Subcutaneous abdominal adipose tissue (tissue), 5 donors: ENCODE measurements around the gene DNASE1L1.
A peak's percentile ranks its signal among the peaks of the same experiment; 100 is the strongest.
"Not testable (repeated sequence)": the region's sequence is repeated elsewhere in the genome, so short reads cannot be mapped to it uniquely, and the experiment has no call there.

ENCODE experiments used
- H3K27ac ChIP-seq: one replicate; pipeline ENCODE4 v1.7.0; 2013; ENCODE audit warnings: low read depth, mild to moderate bottlenecking, inconsistent platforms, low read length, moderate library complexity
- H3K27me3 ChIP-seq, 5 donors: one replicate each; pipeline ENCODE4 v1.7.0; 2013; ENCODE audit warnings: low read length in 5 of 5, inconsistent platforms in 1 of 5; ENCODE audit not compliant: control insufficient read depth in 5 of 5, insufficient read depth in 4 of 5
- H3K36me3 ChIP-seq, 5 donors: one replicate each; pipeline ENCODE4 v1.7.0; 2013; ENCODE audit warnings: low read length in 5 of 5; ENCODE audit not compliant: control insufficient read depth in 5 of 5, insufficient read depth in 5 of 5
- H3K4me1 ChIP-seq, 5 donors: one replicate each; pipeline ENCODE4 v1.7.0; 2013; ENCODE audit warnings: low read length in 5 of 5, mild to moderate bottlenecking in 3 of 5, moderate library complexity in 1 of 5; ENCODE audit not compliant: control insufficient read depth in 5 of 5, insufficient read depth in 5 of 5
- H3K4me3 ChIP-seq, 5 donors: one replicate each; pipeline ENCODE4 v1.7.0; 2013; ENCODE audit warnings: low read length in 5 of 5, low read depth in 1 of 5
- H3K9ac ChIP-seq, 5 donors: one replicate each; pipeline ENCODE4 v1.7.0; 2013; ENCODE audit warnings: low read length in 5 of 5, mild to moderate bottlenecking in 4 of 5, moderate library complexity in 3 of 5
- H3K9me3 ChIP-seq, 5 donors: one replicate each; pipeline ENCODE4 v1.7.0; 2013; ENCODE audit warnings: low read length in 5 of 5; ENCODE audit not compliant: control insufficient read depth in 5 of 5
- donor health status: healthy.
- donor health status: healthy.
- donor health status: healthy.
- donor health status: healthy.
- donor health status: healthy.

DNASE1L1 gene

GRCh38 chrX:154411981-154412340 lies 2.9 kb upstream of the DNASE1L1 start:
- peak overlapping the region; percentile 60 for H3K27ac ChIP-seq
- H3K9me3 ChIP-seq: no peaks in the 10 kb centered on the region
- H3K4me1 ChIP-seq: peaks cover 3 to 25% (median 18%) of the 10 kb centered on the region in 5 donors
- H3K36me3 ChIP-seq: peaks cover 0 to 17% (median 4%) of the 10 kb centered on the region in 5 donors
- H3K27me3 ChIP-seq: peaks cover 0 to 18% (median 5%) of the 10 kb centered on the region in 5 donors
- H3K4me3 ChIP-seq: peak overlapping the region; percentile 32 to 74 (median 64)
- peak overlapping the region in 4 of 5 donors; percentile 48 to 70 (median 62) for H3K9ac ChIP-seq

DNA sequence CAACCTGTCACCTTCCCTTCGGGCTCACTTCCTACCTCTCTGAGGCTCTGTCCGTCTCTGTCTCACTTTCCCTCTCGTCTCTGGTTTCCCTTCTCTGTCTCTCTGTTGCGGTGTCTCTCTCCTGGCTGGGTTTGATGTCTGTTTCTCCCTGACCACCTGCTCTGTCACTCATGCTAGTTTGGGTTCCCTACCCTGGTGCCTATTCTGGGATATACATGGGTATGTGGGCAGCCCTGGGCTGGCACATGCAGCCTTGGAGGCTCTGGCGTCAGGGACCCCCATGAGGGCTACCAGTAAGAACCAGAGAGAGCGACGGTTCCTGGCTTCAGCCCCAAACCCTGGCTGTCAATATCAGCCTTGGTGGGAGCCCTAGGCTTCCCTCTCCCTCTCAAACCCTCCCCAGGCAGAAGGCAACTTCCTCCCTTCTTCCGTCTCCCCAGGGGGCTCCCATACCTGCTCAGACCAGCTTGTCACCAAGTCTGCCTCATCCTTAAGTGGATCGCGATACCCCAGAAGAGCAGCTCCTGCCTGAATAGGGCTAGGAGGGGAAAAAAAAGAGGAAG lies 314 bp downstream of the DNASE1L1 start:
- H3K27ac ChIP-seq: peak overlapping the region; percentile 65
- H3K36me3 ChIP-seq: peaks cover 0 to 14% (median 3%) of the 10 kb centered on the region in 5 donors
- H3K27me3 ChIP-seq: peaks cover 0 to 18% (median 4%) of the 10 kb centered on the region in 5 donors
- peaks cover 3 to 25% (median 18%) of the 10 kb centered on the region in 5 donors for H3K4me1 ChIP-seq
- peak overlapping the region; percentile 22 to 81 (median 49) for H3K9ac ChIP-seq
- H3K4me3 ChIP-seq: peak overlapping the region; percentile 33 to 63 (median 53)
- no peaks in the 10 kb centered on the region for H3K9me3 ChIP-seq

GRCh38 chrX:154404625-154405192 lies 4.3 kb downstream of the DNASE1L1 start:
- Histone ChIP-seq H3K4me1 (peaks cover 6 to 17% (median 11%) of the 10 kb centered on the region in 5 donors), H3K9me3 (no peaks in the 10 kb centered on the region), H3K27me3 (peaks cover 0 to 18% (median 4%) of the 10 kb centered on the region in 5 donors), H3K9ac (no peak overlapping the region), H3K36me3 (peaks cover 0 to 38% (median 20%) of the 10 kb centered on the region in 5 donors), H3K4me3 (no peak overlapping the region), H3K27ac (no peak overlapping the region)

GRCh38 chrX:154403858-154404257 lies 5.2 kb downstream of the DNASE1L1 start:
- Histone ChIP-seq H3K9ac (no peak overlapping the region), H3K36me3 (peaks cover 0 to 46% (median 28%) of the 10 kb centered on the region in 5 donors), H3K27me3 (peaks cover 0 to 13% (median 4%) of the 10 kb centered on the region in 5 donors), H3K27ac (no peak overlapping the region), H3K9me3 (no peaks in the 10 kb centered on the region), H3K4me3 (no peak overlapping the region), H3K4me1 (peaks cover 5 to 22% (median 16%) of the 10 kb centered on the region in 5 donors)

DNA sequence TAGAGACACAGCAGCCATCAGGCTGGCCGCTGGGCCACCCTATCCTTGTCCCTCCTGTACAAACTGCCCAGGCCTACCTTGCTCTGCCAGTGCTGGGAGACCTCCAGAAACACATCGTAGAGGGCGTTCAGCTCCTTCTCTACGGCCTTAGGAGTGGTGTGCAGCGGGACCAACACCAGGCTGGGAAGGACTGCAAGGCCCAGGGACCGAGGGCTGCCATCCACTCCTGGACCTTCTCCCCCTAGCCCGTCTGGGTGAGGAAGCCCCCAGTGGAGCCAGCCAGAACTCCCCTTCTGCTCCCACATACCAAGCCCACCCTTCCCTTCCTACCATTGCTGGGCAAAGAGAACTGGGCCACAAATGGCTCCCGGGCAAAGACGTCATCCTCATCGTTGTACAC lies 5.9 kb downstream of the DNASE1L1 start:
- no peak overlapping the region for H3K9ac ChIP-seq
- no peak overlapping the region for H3K27ac ChIP-seq
- no peak overlapping the region for H3K4me3 ChIP-seq
- peaks cover 0 to 6% (median 5%) of the 10 kb centered on the region in 5 donors for H3K9me3 ChIP-seq
- H3K36me3 ChIP-seq: peaks cover 0 to 46% (median 28%) of the 10 kb centered on the region in 5 donors
- H3K4me1 ChIP-seq: peaks cover 6 to 16% (median 15%) of the 10 kb centered on the region in 5 donors
- H3K27me3 ChIP-seq: peaks cover 0 to 9% (median 4%) of the 10 kb centered on the region in 5 donors

DNA sequence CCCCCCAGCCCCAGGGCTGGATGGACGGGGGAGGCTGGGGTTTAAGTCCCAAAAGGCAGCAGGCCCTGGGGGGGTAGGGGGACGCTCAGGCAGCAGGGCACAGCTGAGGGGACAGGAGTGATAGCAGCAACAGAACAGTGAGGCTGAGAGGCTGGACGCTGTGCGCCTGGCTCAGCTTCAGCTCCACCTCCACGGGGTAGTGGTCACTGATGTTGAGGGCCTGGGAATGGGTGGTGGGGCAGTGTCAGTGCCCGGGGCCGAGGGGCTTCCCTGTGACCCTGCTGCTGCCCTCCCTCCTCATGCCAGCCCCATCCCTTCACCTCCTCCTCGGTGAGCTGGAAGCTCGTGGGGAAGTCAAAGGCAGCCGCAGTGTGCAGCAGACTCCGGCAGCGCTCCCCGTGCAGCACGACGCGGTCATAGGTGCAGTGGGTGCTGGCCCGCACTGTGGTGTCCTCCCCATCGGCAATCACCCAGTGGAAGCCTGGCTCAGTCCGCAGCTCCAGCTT lies 6.4 kb downstream of the DNASE1L1 start:
- Histone ChIP-seq H3K27me3 (peaks cover 0 to 9% (median 4%) of the 10 kb centered on the region in 5 donors), H3K36me3 (peaks cover 0 to 46% (median 28%) of the 10 kb centered on the region in 5 donors), H3K9ac (no peak overlapping the region), H3K27ac (no peak overlapping the region), H3K9me3 (peaks cover 0 to 11% (median 5%) of the 10 kb centered on the region in 5 donors), H3K4me3 (no peak overlapping the region), H3K4me1 (peaks cover 8 to 19% (median 15%) of the 10 kb centered on the region in 5 donors)

- peaks cover 0 to 9% (median 4%) of the 10 kb centered on the region in 5 donors for H3K27me3 ChIP-seq
- H3K9me3 ChIP-seq: peaks cover 0 to 11% (median 5%) of the 10 kb centered on the region in 5 donors
- H3K27ac ChIP-seq: no peak overlapping the region
Observed at GRCh38 chrX:154401918-154402621, 7.0 kb downstream of the DNASE1L1 start.

GRCh38 chrX:154401045-154401799 lies 7.8 kb downstream of the DNASE1L1 start:
- no peak overlapping the region for H3K27ac ChIP-seq
- H3K27me3 ChIP-seq: peaks cover 0 to 9% (median 4%) of the 10 kb centered on the region in 5 donors
- H3K4me3 ChIP-seq: no peak overlapping the region
- no peak overlapping the region for H3K9ac ChIP-seq
- H3K36me3 ChIP-seq: peaks cover 0 to 46% (median 28%) of the 10 kb centered on the region in 5 donors
- peaks cover 8 to 29% (median 20%) of the 10 kb centered on the region in 5 donors for H3K4me1 ChIP-seq
- H3K9me3 ChIP-seq: peaks cover 0 to 11% (median 5%) of the 10 kb centered on the region in 5 donors

More at GRCh38 chrX:154401918-154402621, 7.0 kb downstream of the DNASE1L1 start:
- Histone ChIP-seq H3K9ac (no peak overlapping the region), H3K36me3 (peaks cover 0 to 46% (median 28%) of the 10 kb centered on the region in 5 donors), H3K4me1 (peaks cover 8 to 25% (median 18%) of the 10 kb centered on the region in 5 donors), H3K4me3 (no peak overlapping the region)

GRCh38 chrX:154400369-154400817 lies 8.7 kb downstream of the DNASE1L1 start:
- Histone ChIP-seq H3K36me3 (peaks cover 0 to 46% (median 28%) of the 10 kb centered on the region in 5 donors), H3K4me3 (peak overlapping the region in 2 of 5 donors; percentile 81 to 88), H3K9me3 (peaks cover 0 to 11% (median 5%) of the 10 kb centered on the region in 5 donors), H3K4me1 (peaks cover 8 to 29% (median 20%) of the 10 kb centered on the region in 5 donors)
- H3K9ac ChIP-seq, H3K27me3 ChIP-seq, H3K27ac ChIP-seq: not testable (repeated sequence)
